ENCODE measurements around the gene PLA2G7. TPM values are rescaled to one million over a fixed set of nuclear protein-coding genes. Genes with fewer than 3 reads are reported as not detected.

The PLA2G7 gene
- total and polyA plus RNA-seq, 2 donors (not counting 1 experiment from before 2014, with no cell fraction given): 0.04 to 1.1 TPM

GRCh38 chr6:46756469-46757213, 21.5 kb upstream of the PLA2G7 start:
- H3K79me2 ChIP-seq (ENCODE audit: control insufficient read depth, insufficient read depth, low read length): no peaks in the 10 kb centered on the region
- CTCF ChIA-PET: no interaction called here
- intact Hi-C loops (cut with micrococcal nuclease): no loop called here
- peaks cover 0 to 4% (median 2%) of the 10 kb centered on the region in 4 experiments for H3K27me3 ChIP-seq (replicated peaks in 1 of 4; ENCODE audit: control extremely low read depth in 1 of 4, control insufficient read depth in 3 of 4, insufficient read depth in 4 of 4, low read length in 3 of 4)
- H3K4me2 ChIP-seq (replicated peaks; ENCODE audit: low read depth, low read length, poor library complexity, severe bottlenecking): no peak overlapping the region
- H3K9me3 ChIP-seq (ENCODE audit: control extremely low read depth in 1 of 3, control insufficient read depth in 2 of 3, insufficient read depth in 1 of 3, low read length in 2 of 3): no peaks in the 10 kb centered on the region
- H3K4me3 ChIP-seq (ENCODE audit: control extremely low read depth in 1 of 5, extremely low read depth in 1 of 5, insufficient read depth in 1 of 5, low read depth in 2 of 5, low read length in 4 of 5): no peak overlapping the region
- H3K4me1 ChIP-seq (ENCODE audit: control insufficient read depth in 2 of 2, insufficient read depth in 2 of 2, low read length in 2 of 2): no peaks in the 10 kb centered on the region
- no peaks in the 10 kb centered on the region for H4K20me1 ChIP-seq (ENCODE audit: control insufficient read depth, insufficient read depth, low read length, poor library complexity, severe bottlenecking)
- no peaks in the 10 kb centered on the region for H3K9me3 Mint-ChIP-seq (ENCODE audit: insufficient read depth)
- H3K9ac ChIP-seq (ENCODE audit: low read length): no peak overlapping the region
- no peak overlapping the region for H3K27ac Mint-ChIP-seq
- no peaks in the 10 kb centered on the region for H3K36me3 ChIP-seq (replicated peaks in 1 of 2; ENCODE audit: control extremely low read depth in 1 of 2, control insufficient read depth in 1 of 2, extremely low read depth in 1 of 2, insufficient read depth in 2 of 2, low read length in 1 of 2)
- no peak overlapping the region for H2AFZ ChIP-seq (ENCODE audit: insufficient read depth, low read depth, low read length, poor library complexity, severe bottlenecking)
- WGBS (ENCODE audit: insufficient coverage): 73% methylated on average over 3 of the region's 7 CpGs
- H3K27me3 Mint-ChIP-seq: peaks cover 6% of the 10 kb centered on the region
- H3K4me1 Mint-ChIP-seq: no peaks in the 10 kb centered on the region
- no peak for TF ChIP-seq EZH2 (IDR thresholded peaks at IDR 0.05; ENCODE audit: borderline replicate concordance, insufficient read depth, low read depth, low read length, poor library complexity, severe bottlenecking)
- no peak for TF ChIP-seq CTCF (IDR thresholded peaks at IDR 0.05)
- no peak overlapping the region for H3K4me3 Mint-ChIP-seq
- ATAC-seq (ENCODE audit: low read depth) (no peak), DNase-seq (no peak)
- H3K27ac ChIP-seq (ENCODE audit: low read length in 2 of 2): no peak overlapping the region
- POLR2A ChIA-PET: no interaction called here

- no peaks in the 10 kb centered on the region for H3K79me2 ChIP-seq (ENCODE audit: control insufficient read depth, insufficient read depth, low read length)
- H2AFZ ChIP-seq (ENCODE audit: insufficient read depth, low read depth, low read length, poor library complexity, severe bottlenecking): no peak overlapping the region
- WGBS (ENCODE audit: insufficient coverage): no CpG with 5 or more reads among the region's 1 CpG
- no peak overlapping the region for H3K4me2 ChIP-seq (replicated peaks; ENCODE audit: low read depth, low read length, poor library complexity, severe bottlenecking)
- TF ChIP-seq CTCF (IDR thresholded peaks at IDR 0.05) (no peak), EZH2 (IDR thresholded peaks at IDR 0.05; ENCODE audit: borderline replicate concordance, insufficient read depth, low read depth, low read length, poor library complexity, severe bottlenecking) (no peak)
- no peaks in the 10 kb centered on the region for H3K9me3 Mint-ChIP-seq (ENCODE audit: insufficient read depth)
- H3K4me3 ChIP-seq (ENCODE audit: control extremely low read depth in 1 of 5, extremely low read depth in 1 of 5, insufficient read depth in 1 of 5, low read depth in 2 of 5, low read length in 4 of 5): no peak overlapping the region
- no peaks in the 10 kb centered on the region for H3K4me1 Mint-ChIP-seq
- no peak for DNase-seq
- ATAC-seq (ENCODE audit: low read depth): no peak
- no peaks in the 10 kb centered on the region for H3K4me1 ChIP-seq (ENCODE audit: control insufficient read depth in 2 of 2, insufficient read depth in 2 of 2, low read length in 2 of 2)
- ChIA-PET POLR2A (no interaction called here), CTCF (no interaction called here)
- no peak overlapping the region for H3K9ac ChIP-seq (ENCODE audit: low read length)
- no peak overlapping the region for H3K27ac Mint-ChIP-seq
- intact Hi-C loops (cut with micrococcal nuclease): no loop called here
- peaks cover 0 to 4% (median 2%) of the 10 kb centered on the region in 4 experiments for H3K27me3 ChIP-seq (replicated peaks in 1 of 4; ENCODE audit: control extremely low read depth in 1 of 4, control insufficient read depth in 3 of 4, insufficient read depth in 4 of 4, low read length in 3 of 4)
- no peaks in the 10 kb centered on the region for H3K36me3 ChIP-seq (replicated peaks in 1 of 2; ENCODE audit: control extremely low read depth in 1 of 2, control insufficient read depth in 1 of 2, extremely low read depth in 1 of 2, insufficient read depth in 2 of 2, low read length in 1 of 2)
- H4K20me1 ChIP-seq (ENCODE audit: control insufficient read depth, insufficient read depth, low read length, poor library complexity, severe bottlenecking): no peaks in the 10 kb centered on the region
- H3K9me3 ChIP-seq (ENCODE audit: control extremely low read depth in 1 of 3, control insufficient read depth in 2 of 3, insufficient read depth in 1 of 3, low read length in 2 of 3): no peaks in the 10 kb centered on the region
- no peak overlapping the region for H3K27ac ChIP-seq (ENCODE audit: low read length in 2 of 2)
- H3K4me3 Mint-ChIP-seq: no peak overlapping the region
- H3K27me3 Mint-ChIP-seq: peaks cover 6% of the 10 kb centered on the region
Measured at GRCh38 chr6:46755865-46756264, 20.7 kb upstream of the PLA2G7 start.

All from B cell (primary cell).